ENCODE data around the gene ANKMY1.

The ANKMY1 gene

GRCh38 chr2:240579771-240580614 is 22.2 kb upstream of the ANKMY1 start:
- no peak for DNase-seq (ENCODE audit: low spot score)

GRCh38 chr2:240579071-240579762 is 21.4 kb upstream of the ANKMY1 start:
- no peak for DNase-seq (ENCODE audit: low spot score)

- DNase-seq (ENCODE audit: low spot score) = no peak
These were observed 20.7 kb upstream of the ANKMY1 start for GRCh38 chr2:240578488-240578887.

GRCh38 chr2:240578110-240578450 is 20.3 kb upstream of the ANKMY1 start:
- no peak for DNase-seq (ENCODE audit: low spot score)

GRCh38 chr2:240577281-240578109 is 19.7 kb upstream of the ANKMY1 start:
- DNase-seq (ENCODE audit: low spot score) = no peak

- no peak for DNase-seq (ENCODE audit: low spot score)
These were observed 18.8 kb upstream of the ANKMY1 start for GRCh38 chr2:240576436-240577205.

- no peak for DNase-seq (ENCODE audit: low spot score)
These were observed 18.2 kb upstream of the ANKMY1 start for GRCh38 chr2:240576036-240576435.

- no peak for DNase-seq (ENCODE audit: low spot score)
These were observed 17.5 kb upstream of the ANKMY1 start for GRCh38 chr2:240575101-240575965.

- DNase-seq (ENCODE audit: low spot score) = no peak
These were observed 16.8 kb upstream of the ANKMY1 start for GRCh38 chr2:240574386-240575100.

GRCh38 chr2:240573516-240574385 is 16.0 kb upstream of the ANKMY1 start:
- DNase-seq (ENCODE audit: low spot score) = no peak

- no peak for DNase-seq (ENCODE audit: low spot score)
These were observed 15.3 kb upstream of the ANKMY1 start for GRCh38 chr2:240573071-240573515.

GRCh38 chr2:240572141-240573031 is 14.6 kb upstream of the ANKMY1 start:
- DNase-seq (ENCODE audit: low spot score) = no peak

- DNase-seq (ENCODE audit: low spot score) = no peak
These were observed 13.7 kb upstream of the ANKMY1 start for GRCh38 chr2:240571314-240571973.

- DNase-seq (ENCODE audit: low spot score) = no peak
These were observed 12.9 kb upstream of the ANKMY1 start for GRCh38 chr2:240570531-240571313.

GRCh38 chr2:240569998-240570530 is 12.3 kb upstream of the ANKMY1 start:
- no peak for DNase-seq (ENCODE audit: low spot score)

- no peak for DNase-seq (ENCODE audit: low spot score)
These were observed 11.8 kb upstream of the ANKMY1 start for GRCh38 chr2:240569523-240569997.

All from COLO829 (cell line).